GM18867 (cell line): ENCODE measurements around the gene NR2C1.

Experiments
- ATAC-seq: cut with Tn5 transposase; IDR thresholded peaks from one replicate; pipeline ENCODE4 v1.9.1; 2021; ENCODE audit warnings: mild to moderate bottlenecking, moderate library complexity; ENCODE audit not compliant: unreplicated experiment

The NR2C1 gene

GRCh38 chr12:95085612-95086011, 12.2 kb upstream of the NR2C1 start:
- ATAC-seq = no peak

GRCh38 chr12:95083938-95084337, 10.5 kb upstream of the NR2C1 start:
- no peak for ATAC-seq

- ATAC-seq = no peak
These were observed 10.1 kb upstream of the NR2C1 start for GRCh38 chr12:95083471-95083870.

GRCh38 chr12:95077341-95077740, 3.9 kb upstream of the NR2C1 start:
- ATAC-seq = no peak

- no peak for ATAC-seq
These were observed 1.3 kb upstream of the NR2C1 start for GRCh38 chr12:95074766-95075165.

- ATAC-seq = no peak
These were observed 491 bp upstream of the NR2C1 start for GRCh38 chr12:95073698-95074520.

- no peak for ATAC-seq
These were observed 3.0 kb downstream of the NR2C1 start for GRCh38 chr12:95070378-95070777.

GRCh38 chr12:95066091-95066855, 7.1 kb downstream of the NR2C1 start:
- ATAC-seq = no peak

- no peak for ATAC-seq
These were observed 12.5 kb downstream of the NR2C1 start for GRCh38 chr12:95060951-95061350.

- ATAC-seq = no peak
These were observed 13.4 kb downstream of the NR2C1 start for GRCh38 chr12:95059984-95060383.

GRCh38 chr12:95057424-95057823, 16.0 kb downstream of the NR2C1 start:
- no peak for ATAC-seq

- no peak for ATAC-seq
These were observed 18.4 kb downstream of the NR2C1 start for GRCh38 chr12:95055057-95055456.

- no peak for ATAC-seq
These were observed 19.2 kb downstream of the NR2C1 start for GRCh38 chr12:95054206-95054605.

- no peak for ATAC-seq
These were observed 22.2 kb downstream of the NR2C1 start for GRCh38 chr12:95051241-95051640.

GRCh38 chr12:95037906-95038305, 35.5 kb downstream of the NR2C1 start:
- no peak for ATAC-seq

GRCh38 chr12:95034750-95035149, 38.7 kb downstream of the NR2C1 start:
- no peak for ATAC-seq

- no peak for ATAC-seq
These were observed 50.9 kb downstream of the NR2C1 start for GRCh38 chr12:95022477-95022876.

GRCh38 chr12:95017482-95017881, 55.9 kb downstream of the NR2C1 start:
- ATAC-seq = no peak

GRCh38 chr12:95016120-95016519, 57.3 kb downstream of the NR2C1 start:
- ATAC-seq = no peak

- ATAC-seq = no peak
These were observed 58.9 kb downstream of the NR2C1 start for GRCh38 chr12:95014554-95014953.

- ATAC-seq = no peak
These were observed 67.2 kb downstream of the NR2C1 start for GRCh38 chr12:95006206-95006605.

- ATAC-seq = no peak
These were observed 68.8 kb downstream of the NR2C1 start for GRCh38 chr12:95004610-95005009.
